IMR-90 (cell line): ENCODE data around the gene GOLGA1. TPM values are rescaled to one million over a fixed set of nuclear protein-coding genes. Genes with fewer than 3 reads are reported as not detected.

Experiments used
- ATAC-seq: fragments of 200-7000 bp; cut with Tn5 transposase; 2 replicates; pipeline ENCODE4 v1.9.1; 2020; ENCODE audit warnings: low read depth, mild to moderate bottlenecking, moderate library complexity
- BruUV-seq: library from RNA; stranded (reverse); fragments of 400-500 nt; replicated peaks from 2 replicates; lab custom pipeline; 2021; lab: Mats Ljungman, UMichigan
- CTCF ChIA-PET: fragments of 300-600 bp; formaldehyde crosslinking; extraction: SDS; loops from one replicate; lab custom pipeline; 2021; ENCODE audit warnings: antibody characterized with exemption; lab: Yijun Ruan, JAX
- POLR2A ChIA-PET: fragments of 300-600 bp; sonication (Branson Sonifier 250); formaldehyde crosslinking; loops from one replicate; lab custom pipeline; 2022; ENCODE audit warnings: antibody characterized with exemption; ENCODE audit not compliant: unreplicated experiment; lab: Charles Lee
- DNase-seq: peaks from one replicate; pipeline ENCODE4 v3.0.0; 2013
- H2AFZ ChIP-seq: replicated peaks from 2 replicates; pipeline ENCODE3; 2013; ENCODE audit warnings: low read length, mild to moderate bottlenecking; ENCODE audit not compliant: poor library complexity
- H2AK5ac ChIP-seq: 2 replicates; pipeline ENCODE4 v1.6.1; 2013; ENCODE audit warnings: low read depth, low read length, inconsistent platforms
- H2AK9ac ChIP-seq: replicated peaks from 2 replicates; pipeline ENCODE3; 2013; ENCODE audit warnings: mild to moderate bottlenecking, low read depth, low read length, moderate library complexity; ENCODE audit not compliant: poor library complexity
- H2BK120ac ChIP-seq: 2 replicates; pipeline ENCODE4 v1.6.1; 2013; ENCODE audit warnings: low read depth, low read length, inconsistent platforms
- H2BK15ac ChIP-seq: 3 replicates; pipeline ENCODE4 v1.6.1; 2013; ENCODE audit warnings: low read depth, low read length, inconsistent platforms
- H2BK20ac ChIP-seq: 2 replicates; pipeline ENCODE4 v1.6.1; 2013; ENCODE audit warnings: low read depth, mild to moderate bottlenecking, inconsistent platforms, low read length, moderate library complexity
- H2BK5ac ChIP-seq: 2 replicates; pipeline ENCODE4 v1.6.1; 2013; ENCODE audit warnings: mild to moderate bottlenecking, low read depth, low read length, inconsistent platforms; ENCODE audit not compliant: poor library complexity, severe bottlenecking
- H3K14ac ChIP-seq: replicated peaks from 2 replicates; pipeline ENCODE4 v1.6.1; 2013; ENCODE audit warnings: low read depth, low read length, inconsistent platforms
- H3K18ac ChIP-seq: 2 replicates; pipeline ENCODE4 v1.6.1; 2013; ENCODE audit warnings: low read depth, low read length, control low read depth
- H3K23ac ChIP-seq: 2 replicates; pipeline ENCODE4 v1.6.1; 2013; ENCODE audit warnings: low read depth, low read length, inconsistent platforms
- H3K27ac ChIP-seq: 2 replicates; pipeline ENCODE4 v1.5.1; 2013; ENCODE audit warnings: mild to moderate bottlenecking, control low read depth, low read length; ENCODE audit not compliant: insufficient read depth
- H3K27me3 ChIP-seq: 2 replicates; pipeline ENCODE4 v1.6.1; 2013; ENCODE audit warnings: low read length; ENCODE audit not compliant: control insufficient read depth, insufficient read depth
- H3K36me3 ChIP-seq: 2 replicates; pipeline ENCODE4 v1.6.1; 2013; ENCODE audit warnings: low read length, mixed read lengths; ENCODE audit not compliant: control insufficient read depth, insufficient read depth
- H3K4ac ChIP-seq: 2 replicates; pipeline ENCODE4 v1.6.1; 2013; ENCODE audit warnings: low read depth, low read length, inconsistent platforms
- H3K4me1 ChIP-seq: 2 replicates; pipeline ENCODE4 v1.6.1; 2013; ENCODE audit warnings: low read length, mixed read lengths; ENCODE audit not compliant: control insufficient read depth, insufficient read depth
- H3K4me2 ChIP-seq: 2 replicates; pipeline ENCODE4 v1.6.1; 2013; ENCODE audit warnings: low read depth, mild to moderate bottlenecking, control low read depth, low read length, moderate library complexity
- H3K4me3 ChIP-seq: 2 replicates; pipeline ENCODE4 v1.5.1; 2013; ENCODE audit warnings: low read depth, mild to moderate bottlenecking, control low read depth, low read length, moderate library complexity; ENCODE audit not compliant: insufficient read depth
- H3K56ac ChIP-seq: 2 replicates; pipeline ENCODE4 v1.6.1; 2013; ENCODE audit warnings: low read length, inconsistent platforms; ENCODE audit not compliant: insufficient read depth; ENCODE audit errors: extremely low read depth
- H3K79me1 ChIP-seq, 2 experiments: 2 replicates each; pipeline ENCODE4 v1.6.1; 2013; ENCODE audit warnings: low read length in 2 of 2, inconsistent platforms in 1 of 2, low read depth in 1 of 2
- H3K9ac ChIP-seq: 2 replicates; pipeline ENCODE4 v1.6.1; 2013; ENCODE audit warnings: low read depth, low read length, control low read depth
- H3K9me1 ChIP-seq: 2 replicates; pipeline ENCODE4 v1.6.1; 2013; ENCODE audit warnings: low read length, inconsistent platforms; ENCODE audit not compliant: insufficient read depth
- H3K9me3 ChIP-seq: 2 replicates; pipeline ENCODE4 v1.6.1; 2013; ENCODE audit warnings: low read length; ENCODE audit not compliant: control insufficient read depth, insufficient read depth
- H4K20me1 ChIP-seq: 2 replicates; pipeline ENCODE4 v1.6.1; 2013; ENCODE audit warnings: low read length, inconsistent platforms; ENCODE audit not compliant: insufficient read depth
- H4K5ac ChIP-seq: 2 replicates; pipeline ENCODE4 v1.6.1; 2013; ENCODE audit warnings: mild to moderate bottlenecking, low read depth, low read length, control low read depth
- H4K8ac ChIP-seq, 2 experiments: 2 replicates each; pipeline ENCODE4 v1.6.1; 2013; ENCODE audit warnings: low read depth in 2 of 2, low read length in 2 of 2, control low read depth in 1 of 2, inconsistent platforms in 1 of 2
- H4K91ac ChIP-seq: 2 replicates; pipeline ENCODE4 v1.6.1; 2013; ENCODE audit warnings: low read depth, low read length, inconsistent platforms; ENCODE audit not compliant: insufficient read depth
- BHLHE40 ChIP-seq: fragments of 150-350 bp; IDR thresholded peaks from 2 replicates; pipeline ENCODE4 v1.6.1; 2016; ENCODE audit warnings: mild to moderate bottlenecking, low read depth, low read length
- CEBPB ChIP-seq: IDR thresholded peaks from 2 replicates; pipeline ENCODE4 v1.6.1; 2012; ENCODE audit warnings: low read depth, low read length, improper control_type of control experiment
- CHD1 ChIP-seq: IDR thresholded peaks from 2 replicates; pipeline ENCODE4 v1.6.1; 2012; ENCODE audit warnings: low read depth, low read length, improper control_type of control experiment
- CTCF ChIP-seq: conservative IDR thresholded peaks from 2 replicates; pipeline ENCODE4 v1.5.1; 2012; ENCODE audit warnings: mild to moderate bottlenecking, low read depth, low read length, improper control_type of control experiment
- ELK1 ChIP-seq: fragments of 150-350 bp; IDR thresholded peaks from 2 replicates; pipeline ENCODE4 v1.6.1; 2016; ENCODE audit warnings: low read depth, mild to moderate bottlenecking, low read length, moderate library complexity, borderline replicate concordance
- FOS ChIP-seq: fragments of 150-350 bp; IDR thresholded peaks from 2 replicates; pipeline ENCODE4 v1.6.1; 2016; ENCODE audit warnings: low read depth, low read length
- MAFK ChIP-seq: IDR thresholded peaks from 2 replicates; pipeline ENCODE4 v1.6.1; 2012; ENCODE audit warnings: low read depth, low read length, improper control_type of control experiment
- MAZ ChIP-seq: IDR thresholded peaks from 2 replicates; pipeline ENCODE4 v1.6.1; 2012; ENCODE audit warnings: low read depth, mild to moderate bottlenecking, low read length, improper control_type of control experiment, moderate library complexity, borderline replicate concordance
- MXI1 ChIP-seq: IDR thresholded peaks from 2 replicates; pipeline ENCODE4 v1.6.1; 2012; ENCODE audit warnings: low read depth, mild to moderate bottlenecking, low read length, moderate library complexity, borderline replicate concordance
- NFE2L2 ChIP-seq: fragments of 150-350 bp; IDR thresholded peaks from 2 replicates; pipeline ENCODE4 v1.6.1; 2016; ENCODE audit warnings: low read depth, mild to moderate bottlenecking, low read length
- POLR2A ChIP-seq: IDR thresholded peaks from 2 replicates; pipeline ENCODE4 v1.6.1; 2012; ENCODE audit warnings: mild to moderate bottlenecking, low read depth, low read length
- RAD21 ChIP-seq: IDR thresholded peaks from 2 replicates; pipeline ENCODE4 v1.6.1; 2012; ENCODE audit warnings: low read length, improper control_type of control experiment
- RCOR1 ChIP-seq: IDR thresholded peaks from 2 replicates; pipeline ENCODE4 v1.6.1; 2012; ENCODE audit warnings: mild to moderate bottlenecking, low read length, improper control_type of control experiment; ENCODE audit not compliant: insufficient replicate concordance
- RFX5 ChIP-seq: IDR thresholded peaks from 2 replicates; pipeline ENCODE4 v1.8.0; 2012; ENCODE audit warnings: low read depth, mild to moderate bottlenecking, low read length, moderate library complexity
- SMC3 ChIP-seq: fragments of 150-350 bp; IDR thresholded peaks from 2 replicates; pipeline ENCODE4 v1.6.1; 2016; ENCODE audit warnings: low read depth, mild to moderate bottlenecking, antibody characterized with exemption, low read length, moderate library complexity
- USF2 ChIP-seq: fragments of 150-350 bp; IDR thresholded peaks from 2 replicates; pipeline ENCODE4 v1.6.1; 2017; ENCODE audit warnings: mild to moderate bottlenecking, antibody characterized with exemption, low read length, low read depth
- WGBS, 2 experiments: methylation state at CpG; one replicate each; pipeline versions ENCODE4 v1.1.5 to v1.1.7; 2013; ENCODE audit warnings: missing lambda C conversion rate in 2 of 2; ENCODE audit not compliant: insufficient read length in 1 of 2; ENCODE audit errors: extremely low coverage in 2 of 2; 5-methylcytosine and 5-hydroxymethylcytosine counted together
- dilution Hi-C: fragments of 300-500 bp; cut with HindIII; formaldehyde crosslinking; loops from one replicate; pipeline ENCODE4 v1.14.3; 2018; ENCODE audit warnings: low sequenced_read_pairs; ENCODE audit not compliant: unreplicated experiment
- in situ Hi-C: fragments of 300-500 bp; cut with MboI; formaldehyde crosslinking; loops from 3 replicates; pipeline ENCODE4 v1.14.3; 2019; ENCODE audit warnings: low sequenced_read_pairs, inconsistent platforms, mixed read lengths
- intact Hi-C: fragments of 100-400 bp; cut with micrococcal nuclease; formaldehyde crosslinking; loops from 2 replicates; pipeline ENCODE4 v1.10.0; 2022
- polyA plus RNA-seq, 3 experiments: library from polyadenylated mRNA; depleted of rRNA; stranded (reverse); fragments of >200 nt; gene quantifications; 2 replicates each; pipeline ENCODE4 v1.2.3, GENCODE V29; 2012; ENCODE audit warnings: low replicate concordance in 1 of 3
- total RNA-seq: library from RNA; depleted of rRNA; stranded (reverse); fragments of >200 nt; gene quantifications from 2 replicates; pipeline ENCODE4 v1.2.3, GENCODE V29; 2012

GOLGA1 gene
- total and polyA plus RNA-seq, 2 of the 4 experiments (the other 2 are of a cell fraction) = 10.6 to 12.7 TPM

DNA sequence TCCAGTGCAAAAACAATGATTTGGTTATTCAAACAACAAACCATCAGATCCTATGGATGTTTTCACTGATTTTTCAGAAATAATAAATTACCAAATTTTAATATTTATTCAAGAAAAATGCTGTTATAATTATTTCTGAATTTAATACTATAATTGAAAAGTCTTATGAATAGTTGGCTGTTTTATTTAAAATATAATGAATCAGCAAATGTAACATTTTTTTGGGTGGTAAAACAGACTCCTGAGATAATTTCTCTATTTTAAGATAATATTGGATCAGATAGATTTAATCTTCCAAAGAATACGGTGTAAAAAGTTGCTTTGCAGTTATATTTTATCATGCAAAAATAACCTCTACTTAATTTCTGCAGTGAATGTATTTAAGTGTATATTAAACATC is 5.3 kb upstream of the GOLGA1 start:
- Histone ChIP-seq H3K56ac (no peak overlapping the region), H2AK5ac (no peak overlapping the region), H2BK5ac (no peak overlapping the region), H3K9me1 (no peaks in the 10 kb centered on the region), H2BK20ac (no peak overlapping the region), H3K27me3 (no peaks in the 10 kb centered on the region), H3K23ac (no peak overlapping the region), H3K14ac (no peak overlapping the region), H3K4me3 (no peak overlapping the region), H3K18ac (no peak overlapping the region), H3K4me1 (peaks cover 2% of the 10 kb centered on the region; the same call in 1 of the 2 replicates), H4K91ac (no peak overlapping the region), H3K4me2 (no peak overlapping the region), H3K9ac (no peak overlapping the region), H3K27ac (no peak overlapping the region), H4K8ac (no peak overlapping the region), H2AK9ac (no peak overlapping the region), H4K20me1 (no peaks in the 10 kb centered on the region), H2BK15ac (no peak overlapping the region), H2BK120ac (no peak overlapping the region), H3K9me3 (no peaks in the 10 kb centered on the region), H3K79me1 (peaks cover 0 to 3% of the 10 kb centered on the region in 2 experiments; a peak in 1 of 4 replicates), H2AFZ (no peak overlapping the region), H3K4ac (no peak overlapping the region), H4K5ac (no peak overlapping the region), H3K36me3 (no peaks in the 10 kb centered on the region; the same call in 1 of the 2 replicates)
- BruUV-seq = no TSS peak
- intact Hi-C loops (no loop called here), in situ Hi-C loops (no loop called here), dilution Hi-C loops (no loop called here)
- ChIA-PET POLR2A (no interaction called here), CTCF (no interaction called here)
- TF ChIP-seq MXI1 (no peak), SMC3 (no peak), USF2 (no peak), BHLHE40 (no peak), CTCF (no peak), MAZ (no peak), MAFK (no peak), RAD21 (no peak), POLR2A (no peak), NFE2L2 (no peak), FOS (no peak), CHD1 (no peak), RCOR1 (no peak), RFX5 (no peak), CEBPB (no peak), ELK1 (no peak)
- no peak for ATAC-seq
- no peak for DNase-seq
- WGBS, 2 experiments = no CpG with 5 or more reads among the region's 1 CpG
